Prostate gland (tissue), 2 donors: ENCODE data around the gene LXN.

Experiments
- CTCF ChIP-seq, 4 experiments: fragments of 200-600 bp in 2 of 4; fragments of 450-650 bp in 2 of 4; sonication (generic) in 2 of 4; IDR thresholded peaks; 1 replicate in 3 of 4; 2 replicates in 1 of 4; pipeline ENCODE4 v1.5.1; 2016 to 2019; ENCODE audit warnings: antibody characterized with exemption in 4 of 4, mild to moderate bottlenecking in 2 of 4, moderate library complexity in 2 of 4
- POLR2A ChIP-seq: fragments of 450-650 bp; IDR thresholded peaks from one replicate; pipeline ENCODE4 v1.6.1; 2016; ENCODE audit warnings: antibody characterized with exemption, mild to moderate bottlenecking
- POLR2AphosphoS5 ChIP-seq: sonication (generic); formaldehyde crosslinking; IDR thresholded peaks from one replicate; pipeline ENCODE4 v1.6.1; 2017; ENCODE audit warnings: antibody characterized with exemption

DNA sequence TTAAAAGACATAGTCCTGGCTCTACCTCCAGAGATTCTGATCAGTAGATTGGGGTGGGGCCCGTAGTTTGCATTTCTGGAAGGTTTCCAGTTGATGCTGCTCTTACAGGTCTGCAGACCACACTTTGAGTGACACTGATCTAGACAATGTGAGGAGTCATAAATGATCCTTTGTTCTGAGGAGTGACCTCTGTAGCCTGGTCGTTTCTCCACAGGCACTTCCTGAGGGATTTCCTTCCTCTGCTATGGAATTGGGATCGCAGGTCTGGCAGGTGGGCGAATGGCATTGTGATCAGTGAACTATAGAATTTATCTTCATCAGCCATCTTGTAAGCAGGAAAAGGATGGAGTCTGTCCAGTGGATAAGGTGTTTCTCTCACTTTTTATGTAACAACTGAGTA lies 22.7 kb downstream of the LXN start:
- TF ChIP-seq CTCF (IDR thresholded peaks at IDR 0.05) (no peak), POLR2A (no peak), POLR2AphosphoS5 (no peak)
